Neural cell (in vitro differentiated cells): ENCODE data around the gene PER1. TPM values are rescaled to one million over a fixed set of nuclear protein-coding genes. Genes with fewer than 3 reads are reported as not detected.

Experiments used
- H2AFZ ChIP-seq: fragments of 200-600, 300-800 bp; sonication (generic), shearing (Covaris generic); 2 replicates; pipeline ENCODE4 v1.6.0; 2014; ENCODE audit warnings: low read depth, mild to moderate bottlenecking, antibody characterized with exemption, low read length, moderate library complexity
- H3F3A ChIP-seq: fragments of 200-600 bp; shearing (Covaris generic); 2 replicates; pipeline ENCODE4 v1.6.1; 2016; ENCODE audit warnings: mild to moderate bottlenecking, moderate library complexity, mixed read lengths, antibody characterized with exemption, low read length; ENCODE audit not compliant: insufficient read depth, poor library complexity, severe bottlenecking
- H3K27ac ChIP-seq: fragments of 200-600, 300-800 bp; sonication (generic), shearing (Covaris generic); 2 replicates; pipeline ENCODE4 v1.5.1; 2014; ENCODE audit warnings: mild to moderate bottlenecking, low read length, moderate library complexity
- H3K27me3 ChIP-seq: fragments of 300-800, 200-600 bp; sonication (generic), shearing (Covaris generic); 2 replicates; pipeline ENCODE4 v1.6.0; 2014; ENCODE audit warnings: mild to moderate bottlenecking, low read depth, low read length, moderate library complexity; ENCODE audit not compliant: insufficient read depth
- H3K36me3 ChIP-seq: fragments of 300-800, 200-600 bp; sonication (generic), shearing (Covaris generic); 2 replicates; pipeline ENCODE4 v1.5.1; 2014; ENCODE audit warnings: mild to moderate bottlenecking, antibody characterized with exemption, low read length, moderate library complexity; ENCODE audit not compliant: insufficient read depth
- H3K4me2 ChIP-seq: fragments of 300-800, 200-600 bp; sonication (generic), shearing (Covaris generic); 2 replicates; pipeline ENCODE4 v1.6.0; 2014; ENCODE audit warnings: mild to moderate bottlenecking, low read length
- H3K4me3 ChIP-seq: fragments of 300-800, 200-600 bp; sonication (generic), shearing (Covaris generic); 2 replicates; pipeline ENCODE4 v1.5.1; 2014; ENCODE audit warnings: mild to moderate bottlenecking, low read length, moderate library complexity
- H3K79me2 ChIP-seq: fragments of 200-600 bp; shearing (Covaris generic); replicated peaks from 2 replicates; pipeline ENCODE4 v1.6.0; 2014; ENCODE audit warnings: mild to moderate bottlenecking, low read length, moderate library complexity; ENCODE audit not compliant: insufficient read depth
- H3K9ac ChIP-seq: fragments of 300-800, 200-600 bp; sonication (generic), shearing (Covaris generic); 2 replicates; pipeline ENCODE4 v1.6.1; 2016; ENCODE audit warnings: mild to moderate bottlenecking, low read length, mixed read lengths
- H3K9me2 ChIP-seq: fragments of 200-600 bp; shearing (Covaris generic); 2 replicates; pipeline ENCODE4 v1.6.1; 2016; ENCODE audit warnings: mild to moderate bottlenecking, low read length, mixed read lengths; ENCODE audit not compliant: insufficient read depth
- H3K9me3 ChIP-seq: fragments of 200-600, 300-800 bp; sonication (generic), shearing (Covaris generic); 2 replicates; pipeline ENCODE4 v1.6.1; 2016; ENCODE audit warnings: mild to moderate bottlenecking, mixed run types, low read length, moderate library complexity, mixed read lengths
- H4K20me1 ChIP-seq: fragments of 200-600 bp; shearing (Covaris generic); 2 replicates; pipeline ENCODE4 v1.6.1; 2016; ENCODE audit warnings: mild to moderate bottlenecking, mixed run types; ENCODE audit not compliant: insufficient read depth
- EP300 ChIP-seq: fragments of 450-650 bp; conservative IDR thresholded peaks from 2 replicates; pipeline ENCODE4 v1.6.1; 2014; ENCODE audit warnings: antibody characterized with exemption, mild to moderate bottlenecking, moderate library complexity; ENCODE audit not compliant: poor library complexity, severe bottlenecking
- EZH2 ChIP-seq: fragments of 200-600, 300-800 bp; shearing (Covaris generic), sonication (generic); IDR thresholded peaks from 2 replicates; pipeline ENCODE4 v1.6.1; 2014; ENCODE audit warnings: antibody characterized with exemption, low read length, borderline replicate concordance, mild to moderate bottlenecking; ENCODE audit not compliant: insufficient read depth, poor library complexity, severe bottlenecking
- MXI1 ChIP-seq: fragments of 450-650 bp; conservative IDR thresholded peaks from 2 replicates; pipeline ENCODE4 v1.6.1; 2014; ENCODE audit warnings: antibody characterized with exemption, mild to moderate bottlenecking; ENCODE audit not compliant: poor library complexity, severe bottlenecking
- POLR2AphosphoS5 ChIP-seq: IDR thresholded peaks from 2 replicates; pipeline ENCODE4 v1.6.1; 2012
- RAD21 ChIP-seq: fragments of 450-650 bp; conservative IDR thresholded peaks from 2 replicates; pipeline ENCODE4 v1.6.1; 2014; ENCODE audit warnings: antibody characterized with exemption, mild to moderate bottlenecking, moderate library complexity
- REST ChIP-seq: IDR thresholded peaks from 2 replicates; pipeline ENCODE4 v1.6.1; 2012; ENCODE audit warnings: borderline replicate concordance
- SMC3 ChIP-seq: fragments of 450-650 bp; conservative IDR thresholded peaks from 2 replicates; pipeline ENCODE4 v1.6.1; 2014; ENCODE audit warnings: antibody characterized with exemption, mild to moderate bottlenecking, moderate library complexity; ENCODE audit not compliant: poor library complexity
- TAF1 ChIP-seq: IDR thresholded peaks from 2 replicates; pipeline ENCODE4 v1.6.1; 2012; ENCODE audit warnings: low read depth
- polyA plus RNA-seq: library from polyadenylated mRNA; depleted of rRNA; stranded (reverse); fragments of >200 nt; gene quantifications from 2 replicates; pipeline ENCODE4 v1.2.3, GENCODE V29; 2014
- TF ChIP-seq, protein P1 (sequence below): fragments of 450-650 bp; IDR thresholded peaks from 2 replicates; pipeline ENCODE4 v1.5.1; 2014; ENCODE audit warnings: antibody characterized with exemption, mild to moderate bottlenecking, moderate library complexity; ENCODE audit not compliant: poor library complexity, severe bottlenecking

PER1 gene
- polyA plus RNA-seq, 1 donor from 2014 or later, result 1.9 TPM

DNA sequence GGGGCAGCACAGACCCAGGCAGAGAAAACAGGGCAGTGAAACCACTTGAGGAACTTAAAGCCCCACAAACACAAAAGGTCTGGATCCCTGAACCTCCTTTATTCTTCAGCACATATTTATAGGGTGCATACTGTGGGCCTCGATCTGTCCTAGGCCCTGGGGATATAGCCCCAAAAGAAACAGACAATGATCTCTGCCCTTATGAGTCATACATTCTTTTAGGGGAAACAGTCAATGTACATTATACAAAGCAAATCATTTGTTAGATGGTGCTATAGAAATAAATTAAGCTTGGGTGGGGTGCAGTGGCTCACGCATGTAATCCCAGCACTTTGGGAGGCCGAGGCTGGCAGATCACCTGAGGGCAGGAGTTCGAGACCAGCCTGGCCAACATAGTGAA, 18.3 kb downstream of the PER1 start:
- H3K9me3 ChIP-seq, result no peaks in the 10 kb centered on the region
- no peak overlapping the region for H3K4me2 ChIP-seq
- TF ChIP-seq TAF1, result no peak
- TF ChIP-seq EP300, result no peak
- no peak for TF ChIP-seq SMC3
- TF ChIP-seq EZH2, result no peak
- TF ChIP-seq REST, result no peak
- TF ChIP-seq POLR2AphosphoS5, result no peak
- no peak for TF ChIP-seq MXI1
- TF ChIP-seq RAD21, result no peak
- no peak overlapping the region for H3K9ac ChIP-seq
- no peaks in the 10 kb centered on the region for H3K36me3 ChIP-seq
- H3K4me3 ChIP-seq, result no peak overlapping the region
- H3F3A ChIP-seq, result peaks cover 8% of the 10 kb centered on the region
- no peak overlapping the region for H3K27ac ChIP-seq
- H3K27me3 ChIP-seq, result peaks cover 4% of the 10 kb centered on the region
- H4K20me1 ChIP-seq, result no peaks in the 10 kb centered on the region
- no peaks in the 10 kb centered on the region for H3K79me2 ChIP-seq
- H2AFZ ChIP-seq, result no peak overlapping the region
- no peaks in the 10 kb centered on the region for H3K9me2 ChIP-seq

DNA sequence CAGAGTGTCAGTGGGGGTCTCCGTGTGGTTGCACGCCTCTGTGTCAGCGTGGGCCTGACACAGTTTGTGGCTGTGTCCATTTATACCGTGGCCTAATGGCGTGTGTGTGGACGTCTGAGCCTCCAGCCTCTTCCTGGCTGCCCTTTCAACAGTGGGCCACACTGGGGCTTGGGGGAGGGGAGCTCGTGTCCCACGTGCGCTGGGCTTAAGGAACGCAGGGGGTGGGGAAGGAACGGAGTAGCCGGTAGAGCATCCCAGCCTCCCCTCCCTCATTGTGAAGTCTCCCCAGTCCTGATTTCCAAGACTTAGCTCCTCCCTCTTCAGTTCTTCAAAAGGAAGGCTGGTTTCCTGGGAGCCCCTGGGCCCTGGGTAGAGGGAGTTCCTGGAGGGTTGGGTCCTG, 18.8 kb downstream of the PER1 start:
- Histone ChIP-seq H4K20me1 (no peaks in the 10 kb centered on the region), H3K36me3 (no peaks in the 10 kb centered on the region), H3K27ac (no peak overlapping the region), H3K9ac (no peak overlapping the region), H3K4me2 (no peak overlapping the region), H2AFZ (no peak overlapping the region), H3K9me3 (no peaks in the 10 kb centered on the region), H3K9me2 (no peaks in the 10 kb centered on the region), H3K4me3 (no peak overlapping the region), H3K27me3 (peaks cover 4% of the 10 kb centered on the region), H3K79me2 (no peaks in the 10 kb centered on the region), H3F3A (peaks cover 8% of the 10 kb centered on the region)
- TF ChIP-seq REST (no peak), RAD21 (no peak), SMC3 (no peak), EP300 (no peak), TAF1 (no peak), MXI1 (no peak), POLR2AphosphoS5 (no peak), EZH2 (no peak)
- TF ChIP-seq, protein P1, sequence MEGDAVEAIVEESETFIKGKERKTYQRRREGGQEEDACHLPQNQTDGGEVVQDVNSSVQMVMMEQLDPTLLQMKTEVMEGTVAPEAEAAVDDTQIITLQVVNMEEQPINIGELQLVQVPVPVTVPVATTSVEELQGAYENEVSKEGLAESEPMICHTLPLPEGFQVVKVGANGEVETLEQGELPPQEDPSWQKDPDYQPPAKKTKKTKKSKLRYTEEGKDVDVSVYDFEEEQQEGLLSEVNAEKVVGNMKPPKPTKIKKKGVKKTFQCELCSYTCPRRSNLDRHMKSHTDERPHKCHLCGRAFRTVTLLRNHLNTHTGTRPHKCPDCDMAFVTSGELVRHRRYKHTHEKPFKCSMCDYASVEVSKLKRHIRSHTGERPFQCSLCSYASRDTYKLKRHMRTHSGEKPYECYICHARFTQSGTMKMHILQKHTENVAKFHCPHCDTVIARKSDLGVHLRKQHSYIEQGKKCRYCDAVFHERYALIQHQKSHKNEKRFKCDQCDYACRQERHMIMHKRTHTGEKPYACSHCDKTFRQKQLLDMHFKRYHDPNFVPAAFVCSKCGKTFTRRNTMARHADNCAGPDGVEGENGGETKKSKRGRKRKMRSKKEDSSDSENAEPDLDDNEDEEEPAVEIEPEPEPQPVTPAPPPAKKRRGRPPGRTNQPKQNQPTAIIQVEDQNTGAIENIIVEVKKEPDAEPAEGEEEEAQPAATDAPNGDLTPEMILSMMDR, result no peak
